HEK293 (cell line): ENCODE results near the gene ACOD1.

ENCODE experiments used
- CTCF ChIA-PET: fragments of 350-600 bp; formaldehyde crosslinking; extraction: SDS; loops from one replicate; lab custom pipeline; 2021; ENCODE audit warnings: antibody characterized with exemption; lab: Yijun Ruan, JAX
- POLR2A ChIA-PET: fragments of 300-600 bp; formaldehyde crosslinking; extraction: SDS; loops from one replicate; lab custom pipeline; 2020; ENCODE audit warnings: antibody characterized with exemption, inconsistent platforms; lab: Yijun Ruan, JAX
- H3K27ac ChIP-seq: fragments of 200-500 bp; sonication (Bioruptor generic); 2 replicates; pipeline ENCODE4 v1.5.1; 2014; ENCODE audit warnings: low read depth, low read length, control low read depth, inconsistent platforms; ENCODE audit errors: extremely low read depth
- H3K36me3 ChIP-seq, 2 experiments: fragments of 200-500 bp in 1 of 2; sonication (Bioruptor generic) in 1 of 2; 1 replicate in 1 of 2; 2 replicates in 1 of 2; pipeline ENCODE4 v1.5.1; 2014 to 2017; ENCODE audit warnings: inconsistent platforms in 2 of 2, low read length in 2 of 2; ENCODE audit not compliant: control insufficient read depth in 2 of 2, insufficient read depth in 1 of 2
- H3K4me1 ChIP-seq: fragments of 200-500 bp; sonication (Bioruptor generic); 2 replicates; pipeline ENCODE4 v1.5.1; 2014; ENCODE audit warnings: mild to moderate bottlenecking, low read length, inconsistent platforms; ENCODE audit not compliant: control insufficient read depth, insufficient read depth
- H3K4me3 ChIP-seq: 2 replicates; pipeline ENCODE4 v1.5.1; 2011; ENCODE audit warnings: low read depth, mild to moderate bottlenecking, control low read depth, low read length, moderate library complexity
- H3K9me3 ChIP-seq: fragments of 200-500 bp; sonication (Bioruptor generic); 2 replicates; pipeline ENCODE4 v1.5.1; 2014; ENCODE audit warnings: low read depth, low read length, inconsistent platforms; ENCODE audit not compliant: control insufficient read depth, insufficient read depth
- KLF10 ChIP-seq: fragments of 450-650 bp; IDR thresholded peaks from 2 replicates; pipeline ENCODE4 v1.5.1; 2018; ENCODE audit warnings: missing biosample characterization, mild to moderate bottlenecking, missing genetic modification characterization
- PRDM10 ChIP-seq: fragments of 450-650 bp; formaldehyde crosslinking; IDR thresholded peaks from 2 replicates; pipeline ENCODE4 v1.5.1; 2016; ENCODE audit warnings: missing biosample characterization, missing genetic modification characterization
- PRDM2 ChIP-seq: fragments of 450-650 bp; formaldehyde crosslinking; IDR thresholded peaks from 2 replicates; pipeline ENCODE4 v1.5.1; 2016; ENCODE audit warnings: missing biosample characterization, missing genetic modification characterization, borderline replicate concordance
- PRDM4 ChIP-seq: fragments of 450-650 bp; formaldehyde crosslinking; IDR thresholded peaks from 2 replicates; pipeline ENCODE4 v1.5.1; 2017; ENCODE audit warnings: missing biosample characterization, missing genetic modification characterization
- TCF7L2 ChIP-seq: IDR thresholded peaks from 2 replicates; pipeline ENCODE4 v1.6.1; 2011; ENCODE audit warnings: low read depth, mild to moderate bottlenecking, inconsistent platforms, low read length, moderate library complexity, borderline replicate concordance
- ZBTB7A ChIP-seq: fragments of 450-650 bp; formaldehyde crosslinking; IDR thresholded peaks from 2 replicates; pipeline ENCODE4 v1.5.1; 2016; ENCODE audit warnings: low read depth, missing biosample characterization, missing genetic modification characterization
- ZNF132 ChIP-seq: fragments of 450-650 bp; formaldehyde crosslinking; IDR thresholded peaks from 2 replicates; pipeline ENCODE4 v1.5.1; 2017; ENCODE audit warnings: missing biosample characterization, missing genetic modification characterization, borderline replicate concordance
- ZNF169 ChIP-seq: fragments of 450-650 bp; formaldehyde crosslinking; IDR thresholded peaks from 2 replicates; pipeline ENCODE4 v1.5.1; 2016; ENCODE audit warnings: missing biosample characterization, missing genetic modification characterization
- ZNF175 ChIP-seq: fragments of 450-650 bp; formaldehyde crosslinking; IDR thresholded peaks from 2 replicates; pipeline ENCODE4 v1.5.1; 2016; ENCODE audit warnings: missing biosample characterization, missing genetic modification characterization
- ZNF341 ChIP-seq: fragments of 450-650 bp; formaldehyde crosslinking; IDR thresholded peaks from 2 replicates; pipeline ENCODE4; 2016; ENCODE audit warnings: low read depth, missing biosample characterization, missing genetic modification characterization
- ZNF473 ChIP-seq: fragments of 450-650 bp; formaldehyde crosslinking; IDR thresholded peaks from 2 replicates; pipeline ENCODE4 v1.5.1; 2017; ENCODE audit warnings: missing biosample characterization, missing genetic modification characterization
- ZNF48 ChIP-seq: fragments of 450-650 bp; formaldehyde crosslinking; IDR thresholded peaks from 2 replicates; pipeline ENCODE4 v1.5.1; 2016; ENCODE audit warnings: missing biosample characterization, missing genetic modification characterization
- ZNF610 ChIP-seq: fragments of 450-650 bp; formaldehyde crosslinking; IDR thresholded peaks from 2 replicates; pipeline ENCODE4 v1.5.1; 2016; ENCODE audit warnings: missing biosample characterization, missing genetic modification characterization, borderline replicate concordance
- ZNF777 ChIP-seq: fragments of 450-650 bp; formaldehyde crosslinking; IDR thresholded peaks from 2 replicates; pipeline ENCODE4 v1.5.1; 2017; ENCODE audit warnings: missing biosample characterization, missing genetic modification characterization, borderline replicate concordance
- TF ChIP-seq, protein P1 (sequence below): fragments of 450-650 bp; formaldehyde crosslinking; IDR thresholded peaks from 2 replicates; pipeline ENCODE4 v1.5.1; 2016; ENCODE audit warnings: missing biosample characterization, missing genetic modification characterization
- TF ChIP-seq, protein P2 (sequence below): fragments of 450-650 bp; formaldehyde crosslinking; IDR thresholded peaks from 2 replicates; pipeline ENCODE4 v1.5.1; 2016; ENCODE audit warnings: missing biosample characterization, missing genetic modification characterization, low read depth

The ACOD1 gene

DNA sequence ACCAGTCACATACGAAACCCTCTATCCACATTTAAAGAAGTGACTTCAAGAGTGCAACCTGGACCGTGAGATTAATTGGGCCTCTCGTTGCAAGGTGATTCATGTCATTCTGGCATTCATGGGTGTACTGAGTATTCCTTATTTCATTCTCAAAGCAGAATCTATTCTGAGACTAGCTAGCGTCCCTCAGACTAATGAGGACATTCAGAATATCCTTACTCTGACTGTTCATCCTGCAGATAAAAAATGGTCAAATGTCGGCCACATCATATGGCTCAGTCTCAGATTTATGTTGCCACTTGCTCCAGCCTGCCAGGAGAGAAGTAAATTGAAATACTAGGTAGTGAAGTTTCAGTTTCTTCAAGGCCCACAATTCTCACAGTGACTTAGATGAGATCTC, 7.3 kb downstream of the ACOD1 start:
- POLR2A ChIA-PET = no interaction called here
- CTCF ChIA-PET = interaction anchor here (0.6 to 2.7 kb wide), 2 partner anchors 9 to 25 kb away, joined by 4 to 14 read pairs; no protein-coding TSS in a partner anchor
- Histone ChIP-seq H3K4me1 (no peaks in the 10 kb centered on the region), H3K36me3 (no peaks in the 10 kb centered on the region), H3K27ac (no peak overlapping the region), H3K9me3 (no peaks in the 10 kb centered on the region), H3K4me3 (no peak overlapping the region)
- TF ChIP-seq ZNF169 (tag by site-specific recombination) (no peak), PRDM4 (tag by site-specific recombination) (no peak), ZNF473 (tag by site-specific recombination) (no peak), ZNF610 (no peak), PRDM2 (no peak), PRDM10 (no peak), ZBTB7A (tag by site-specific recombination) (no peak), ZNF132 (tag by site-specific recombination) (no peak), ZNF48 (no peak), ZNF777 (tag by site-specific recombination) (no peak), KLF10 (no peak), ZNF341 (no peak), TCF7L2 (no peak), ZNF175 (no peak)
- TF ChIP-seq, protein P1, sequence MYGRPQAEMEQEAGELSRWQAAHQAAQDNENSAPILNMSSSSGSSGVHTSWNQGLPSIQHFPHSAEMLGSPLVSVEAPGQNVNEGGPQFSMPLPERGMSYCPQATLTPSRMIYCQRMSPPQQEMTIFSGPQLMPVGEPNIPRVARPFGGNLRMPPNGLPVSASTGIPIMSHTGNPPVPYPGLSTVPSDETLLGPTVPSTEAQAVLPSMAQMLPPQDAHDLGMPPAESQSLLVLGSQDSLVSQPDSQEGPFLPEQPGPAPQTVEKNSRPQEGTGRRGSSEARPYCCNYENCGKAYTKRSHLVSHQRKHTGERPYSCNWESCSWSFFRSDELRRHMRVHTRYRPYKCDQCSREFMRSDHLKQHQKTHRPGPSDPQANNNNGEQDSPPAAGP (tag by site-specific recombination) = no peak
- TF ChIP-seq, protein P2, sequence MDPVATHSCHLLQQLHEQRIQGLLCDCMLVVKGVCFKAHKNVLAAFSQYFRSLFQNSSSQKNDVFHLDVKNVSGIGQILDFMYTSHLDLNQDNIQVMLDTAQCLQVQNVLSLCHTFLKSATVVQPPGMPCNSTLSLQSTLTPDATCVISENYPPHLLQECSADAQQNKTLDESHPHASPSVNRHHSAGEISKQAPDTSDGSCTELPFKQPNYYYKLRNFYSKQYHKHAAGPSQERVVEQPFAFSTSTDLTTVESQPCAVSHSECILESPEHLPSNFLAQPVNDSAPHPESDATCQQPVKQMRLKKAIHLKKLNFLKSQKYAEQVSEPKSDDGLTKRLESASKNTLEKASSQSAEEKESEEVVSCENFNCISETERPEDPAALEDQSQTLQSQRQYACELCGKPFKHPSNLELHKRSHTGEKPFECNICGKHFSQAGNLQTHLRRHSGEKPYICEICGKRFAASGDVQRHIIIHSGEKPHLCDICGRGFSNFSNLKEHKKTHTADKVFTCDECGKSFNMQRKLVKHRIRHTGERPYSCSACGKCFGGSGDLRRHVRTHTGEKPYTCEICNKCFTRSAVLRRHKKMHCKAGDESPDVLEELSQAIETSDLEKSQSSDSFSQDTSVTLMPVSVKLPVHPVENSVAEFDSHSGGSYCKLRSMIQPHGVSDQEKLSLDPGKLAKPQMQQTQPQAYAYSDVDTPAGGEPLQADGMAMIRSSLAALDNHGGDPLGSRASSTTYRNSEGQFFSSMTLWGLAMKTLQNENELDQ (tag by site-specific recombination) = no peak
